ENCODE data around the gene REV3L. TPM values are rescaled to one million over a fixed set of nuclear protein-coding genes. Genes with fewer than 3 reads are reported as not detected.

REV3L gene
- total and polyA plus RNA-seq, 2 of the 13 experiments (the other 11 are each of a cell fraction or from before 2014, with no cell fraction given) = 12.8 to 31.3 TPM

- TF ChIP-seq MAX (IDR thresholded peaks at IDR 0.05) = peak; percentile 98
- TF ChIP-seq SMAD9 (CRISPR knock-in tag; IDR thresholded peaks at IDR 0.05) = no peak
- no peak for TF ChIP-seq HBP1 (CRISPR knock-in tag; IDR thresholded peaks at IDR 0.05; ENCODE audit: low read depth)
- TF ChIP-seq ZNF556 (CRISPR knock-in tag; IDR thresholded peaks at IDR 0.05; ENCODE audit: borderline replicate concordance) = peak; percentile 96; the same call in 1 of the 2 replicates
- no peak for TF ChIP-seq ZNF24 (IDR thresholded peaks at IDR 0.05)
- no peak for TF ChIP-seq CBX1 (IDR thresholded peaks at IDR 0.05; ENCODE audit: low read depth)
- TF ChIP-seq TAF15 (IDR thresholded peaks at IDR 0.05; ENCODE audit: low read depth, low read length, poor library complexity, severe bottlenecking) = no peak
- TF ChIP-seq ZNF101 (CRISPR knock-in tag; IDR thresholded peaks at IDR 0.05; ENCODE audit: borderline replicate concordance, low read depth) = no peak
- peak; percentile 79; the same call in 1 of the 2 replicates for TF ChIP-seq CBX5 (CRISPR knock-in tag; IDR thresholded peaks at IDR 0.05; ENCODE audit: borderline replicate concordance)
- 0 out of 2 replicates have a peak, but pooled peaks have one; percentile 68 for TF ChIP-seq TOE1 (CRISPR knock-in tag; IDR thresholded peaks at IDR 0.05)
- peak; percentile 96 for TF ChIP-seq GABPB1 (CRISPR knock-in tag; IDR thresholded peaks at IDR 0.05)
- TF ChIP-seq RARA (CRISPR knock-in tag; IDR thresholded peaks at IDR 0.05) = peak; percentile 46; the same call in 1 of the 2 replicates
- 0 out of 2 replicates have a peak, but pooled peaks have one; percentile 24 for TF ChIP-seq DPF2 (CRISPR knock-in tag; IDR thresholded peaks at IDR 0.05; ENCODE audit: borderline replicate concordance, low read depth)
- peak; percentile 71 for TF ChIP-seq MIXL1 (CRISPR knock-in tag; IDR thresholded peaks at IDR 0.05)
- TF ChIP-seq ZNF564 (CRISPR knock-in tag; IDR thresholded peaks at IDR 0.05) = 0 out of 2 replicates have a peak, but pooled peaks have one; percentile 57
- no peak for TF ChIP-seq NFIC (IDR thresholded peaks at IDR 0.05; ENCODE audit: low read length)
- no peak for TF ChIP-seq ZNF740 (CRISPR knock-in tag; IDR thresholded peaks at IDR 0.05)
- peak; percentile 73 for TF ChIP-seq GATAD2A (CRISPR knock-in tag; IDR thresholded peaks at IDR 0.05)
- no peak; the same call in 1 of the 2 replicates for TF ChIP-seq SAFB2 (CRISPR knock-in tag; IDR thresholded peaks at IDR 0.05; ENCODE audit: borderline replicate concordance, low read depth)
- peak; percentile 71; the same call in 1 of the 2 replicates for TF ChIP-seq AHR (CRISPR knock-in tag; IDR thresholded peaks at IDR 0.05)
- peak; percentile 84 for TF ChIP-seq TEAD3 (CRISPR knock-in tag; optimal IDR thresholded peaks at IDR 0.05; ENCODE audit: borderline replicate concordance)
- no peak for TF ChIP-seq CBX2 (IDR thresholded peaks at IDR 0.05; ENCODE audit: low read depth, low read length)
- TF ChIP-seq CBX2 (CRISPR knock-in tag; IDR thresholded peaks at IDR 0.05; ENCODE audit: low read depth) = no peak
- TF ChIP-seq SRSF9 (IDR thresholded peaks at IDR 0.05; ENCODE audit: borderline replicate concordance, insufficient read depth, low read depth, low read length, poor library complexity, severe bottlenecking) = no peak
- no peak for TF ChIP-seq SRSF1 (optimal IDR thresholded peaks at IDR 0.05; ENCODE audit: low read depth, low read length)
- TF ChIP-seq, protein P1, sequence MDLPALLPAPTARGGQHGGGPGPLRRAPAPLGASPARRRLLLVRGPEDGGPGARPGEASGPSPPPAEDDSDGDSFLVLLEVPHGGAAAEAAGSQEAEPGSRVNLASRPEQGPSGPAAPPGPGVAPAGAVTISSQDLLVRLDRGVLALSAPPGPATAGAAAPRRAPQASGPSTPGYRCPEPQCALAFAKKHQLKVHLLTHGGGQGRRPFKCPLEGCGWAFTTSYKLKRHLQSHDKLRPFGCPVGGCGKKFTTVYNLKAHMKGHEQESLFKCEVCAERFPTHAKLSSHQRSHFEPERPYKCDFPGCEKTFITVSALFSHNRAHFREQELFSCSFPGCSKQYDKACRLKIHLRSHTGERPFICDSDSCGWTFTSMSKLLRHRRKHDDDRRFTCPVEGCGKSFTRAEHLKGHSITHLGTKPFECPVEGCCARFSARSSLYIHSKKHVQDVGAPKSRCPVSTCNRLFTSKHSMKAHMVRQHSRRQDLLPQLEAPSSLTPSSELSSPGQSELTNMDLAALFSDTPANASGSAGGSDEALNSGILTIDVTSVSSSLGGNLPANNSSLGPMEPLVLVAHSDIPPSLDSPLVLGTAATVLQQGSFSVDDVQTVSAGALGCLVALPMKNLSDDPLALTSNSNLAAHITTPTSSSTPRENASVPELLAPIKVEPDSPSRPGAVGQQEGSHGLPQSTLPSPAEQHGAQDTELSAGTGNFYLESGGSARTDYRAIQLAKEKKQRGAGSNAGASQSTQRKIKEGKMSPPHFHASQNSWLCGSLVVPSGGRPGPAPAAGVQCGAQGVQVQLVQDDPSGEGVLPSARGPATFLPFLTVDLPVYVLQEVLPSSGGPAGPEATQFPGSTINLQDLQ (CRISPR knock-in tag; IDR thresholded peaks at IDR 0.05) = peak; percentile 21; the same call in 1 of the 2 replicates
- no peak; the same call in 1 of the 2 replicates for TF ChIP-seq CREBL2 (CRISPR knock-in tag; IDR thresholded peaks at IDR 0.05; ENCODE audit: borderline replicate concordance)
These were observed 223.8 kb downstream of the REV3L start (continued) for GRCh38 chr6:111259089-111259831.

Data from HepG2 (cell line).